GM21367 (cell line): ENCODE measurements around the gene SLC8A2.

Source experiments
- ATAC-seq: cut with Tn5 transposase; IDR thresholded peaks from one replicate; pipeline ENCODE4 v1.9.1; 2021; ENCODE audit not compliant: unreplicated experiment

The SLC8A2 gene

GRCh38 chr19:47503130-47503825, 31.6 kb upstream of the SLC8A2 start:
- no peak for ATAC-seq

DNA sequence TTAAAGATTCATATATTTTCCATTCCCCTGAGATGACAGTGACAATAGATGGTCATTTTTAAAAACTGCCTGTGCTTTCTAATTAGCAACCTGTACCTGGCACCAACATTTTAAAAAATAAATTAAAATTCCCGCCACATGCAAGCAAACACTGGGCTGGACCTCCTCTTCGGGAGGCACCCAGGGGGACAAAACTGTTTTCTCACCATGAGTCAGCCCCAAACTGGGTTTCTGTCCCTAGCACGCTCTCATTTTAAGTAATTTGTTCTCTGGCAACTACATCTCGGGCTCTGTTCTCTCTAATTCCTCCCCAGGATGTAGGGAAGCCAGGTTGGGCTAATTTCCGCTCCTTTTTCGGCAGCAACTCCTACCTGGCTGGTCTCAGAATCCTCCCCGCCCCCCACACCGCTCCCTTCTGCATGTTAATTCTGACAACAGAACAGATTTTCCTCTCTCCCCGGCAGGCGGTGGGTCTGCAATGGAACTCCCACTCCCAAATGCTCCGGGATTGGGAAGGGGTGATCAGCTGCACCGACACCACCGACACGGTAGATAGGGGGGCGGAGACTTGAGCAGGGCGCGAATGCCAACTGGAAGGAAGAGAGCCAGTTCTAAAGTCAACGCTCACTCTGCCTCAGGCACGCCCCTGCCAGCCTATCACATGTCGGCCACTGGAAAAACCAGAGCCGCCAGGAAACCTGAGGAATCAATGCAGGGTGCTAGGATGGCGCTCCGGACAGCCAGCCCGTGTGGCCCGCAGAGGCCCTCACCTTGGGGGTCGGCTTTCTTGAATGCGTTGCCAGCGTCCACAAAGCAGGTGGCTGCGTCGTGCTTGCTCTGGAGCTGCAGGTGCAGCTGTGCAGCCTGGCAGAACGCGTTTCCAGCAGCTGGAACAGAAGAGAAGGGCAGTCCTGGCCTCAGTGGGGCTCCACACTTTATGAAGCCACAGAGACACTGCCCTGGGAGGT, 28.5 kb upstream of the SLC8A2 start:
- ATAC-seq = no peak

GRCh38 chr19:47499371-47499770, 27.7 kb upstream of the SLC8A2 start:
- ATAC-seq = no peak

GRCh38 chr19:47498561-47498960, 26.9 kb upstream of the SLC8A2 start:
- no peak for ATAC-seq

DNA sequence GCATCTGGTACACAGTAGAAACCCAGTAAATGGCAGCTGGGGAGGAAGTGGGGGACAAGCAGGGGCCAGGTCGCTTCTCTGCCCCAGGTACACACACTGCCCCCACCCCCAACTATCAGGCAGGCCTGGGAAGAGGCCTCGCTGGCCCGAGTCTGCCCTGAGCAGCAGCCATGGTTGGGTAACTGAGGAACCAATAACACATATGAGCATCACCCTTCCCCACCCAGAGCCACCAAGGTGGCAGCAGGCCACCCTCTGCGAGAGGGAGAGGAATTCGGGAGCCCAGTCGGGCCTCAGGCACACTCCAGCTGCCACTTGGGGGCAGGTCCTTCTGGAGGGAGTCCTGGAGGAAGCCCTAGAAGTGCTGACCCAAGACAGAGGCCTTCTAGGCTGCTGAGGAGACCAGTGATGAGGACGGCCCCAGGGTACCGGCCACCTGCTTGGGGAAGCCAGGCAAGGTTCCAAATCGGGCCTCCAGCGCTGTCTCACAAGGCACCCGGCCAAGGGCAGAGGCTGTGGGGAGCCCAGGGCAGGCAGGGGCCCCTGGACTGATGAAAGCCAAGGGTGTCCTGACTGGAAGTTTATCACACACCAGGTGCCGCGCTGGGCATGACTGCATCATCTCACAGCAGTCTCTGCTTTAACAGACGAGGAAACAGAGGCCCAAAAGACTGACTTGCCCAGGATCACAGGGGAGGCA, 26.3 kb upstream of the SLC8A2 start:
- ATAC-seq = no peak

GRCh38 chr19:47497050-47497766, 25.5 kb upstream of the SLC8A2 start:
- no peak for ATAC-seq

DNA sequence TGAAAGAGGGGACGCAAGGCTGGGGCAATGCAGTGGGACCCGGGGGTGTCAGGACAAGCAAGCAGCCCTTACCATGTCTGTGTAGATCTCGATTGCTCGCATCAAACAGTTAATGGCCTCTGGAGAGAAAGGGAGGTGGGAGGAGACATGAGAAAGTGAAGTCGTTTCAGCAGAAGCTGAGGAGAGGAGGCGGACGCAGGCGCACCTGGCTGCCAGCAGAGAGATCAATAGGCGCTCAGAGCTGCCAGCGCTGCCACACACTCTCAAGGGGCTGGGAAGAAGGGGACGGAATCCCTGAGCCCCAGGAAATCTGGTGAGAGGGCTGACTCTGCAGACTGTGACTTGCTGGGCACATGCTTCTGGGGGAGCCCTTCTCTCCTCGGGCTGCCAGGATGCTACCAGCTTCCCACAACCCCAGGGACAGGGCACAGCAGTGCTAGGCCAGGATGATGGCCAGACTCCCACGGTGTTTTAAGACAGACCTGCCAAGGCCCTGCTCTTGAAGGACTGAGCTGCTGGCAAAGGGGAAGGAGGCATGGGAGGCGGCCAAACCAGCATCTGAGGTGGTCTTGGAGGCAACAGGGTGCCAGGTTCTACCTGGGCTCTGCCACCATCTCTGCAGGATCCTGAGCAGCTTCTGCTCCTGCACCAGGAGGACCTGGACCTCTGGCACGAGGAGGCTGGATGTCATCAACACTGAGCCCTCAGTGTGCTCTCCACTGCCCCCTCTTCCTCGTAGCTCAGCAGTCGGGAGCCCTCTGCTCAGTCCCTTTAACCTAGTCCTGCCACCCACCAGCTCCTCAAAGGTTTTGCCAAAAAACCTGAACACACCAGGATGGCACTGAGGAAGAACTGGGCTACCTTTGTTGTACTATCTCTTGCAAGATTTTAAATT, 24.0 kb upstream of the SLC8A2 start:
- no peak for ATAC-seq

- ATAC-seq = no peak
Measured at GRCh38 chr19:47494729-47495128, 23.0 kb upstream of the SLC8A2 start.

DNA sequence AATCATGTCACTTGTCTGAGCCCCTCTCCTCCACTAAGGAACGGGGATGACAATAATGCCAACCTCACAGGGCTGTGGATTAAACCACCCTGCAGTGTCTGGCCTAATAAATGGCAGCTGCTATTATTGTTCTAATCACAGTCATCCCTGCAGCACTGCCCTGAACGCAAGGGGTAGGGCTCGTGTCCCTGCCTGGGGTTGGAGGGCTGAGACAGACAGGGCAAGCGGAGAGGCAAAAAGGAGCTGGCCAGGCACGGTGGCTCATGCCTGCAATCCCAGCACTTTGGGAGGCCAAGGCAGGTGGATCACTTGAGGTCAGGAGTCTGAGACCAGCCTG, 22.5 kb upstream of the SLC8A2 start:
- ATAC-seq = no peak

DNA sequence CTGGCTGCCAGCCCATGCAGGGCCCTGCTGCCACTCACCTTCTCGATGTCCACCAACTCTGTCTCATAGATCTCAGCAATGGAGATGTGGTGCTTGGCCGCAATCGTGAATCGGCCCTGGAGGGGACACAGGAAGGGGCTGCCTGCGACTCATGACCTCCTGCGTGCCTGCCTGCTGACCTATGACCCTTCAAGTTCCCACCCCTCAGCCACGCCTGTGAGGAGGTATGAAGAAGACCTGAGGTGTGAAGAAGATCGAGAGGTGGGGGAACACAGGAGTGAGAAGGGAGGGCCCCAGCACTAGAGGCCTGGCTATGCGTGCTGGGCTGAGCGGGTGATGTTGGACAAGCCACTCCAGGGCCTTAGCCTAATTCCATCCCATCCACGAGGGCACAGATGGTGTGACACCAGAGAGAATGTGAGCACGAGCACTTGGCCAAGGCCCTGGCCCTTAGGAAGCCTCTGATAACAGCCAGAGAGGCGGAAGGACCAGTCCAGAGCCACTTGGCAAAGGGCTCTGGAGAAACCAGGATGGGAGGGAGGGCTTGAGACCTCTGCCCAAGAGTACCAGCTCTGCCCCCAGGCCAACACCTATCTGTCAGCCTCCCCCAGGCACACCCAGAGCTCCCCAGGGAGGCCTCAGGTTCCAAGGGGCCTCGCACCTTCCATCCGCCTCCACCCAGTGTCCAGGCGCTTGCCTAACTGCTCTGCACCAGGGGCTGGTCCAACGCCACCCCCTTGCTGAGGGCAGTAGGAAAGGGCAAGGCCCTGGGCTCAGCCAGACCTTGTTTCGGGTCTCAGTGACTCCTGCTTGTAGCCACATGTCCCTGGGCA, 21.9 kb upstream of the SLC8A2 start:
- no peak for ATAC-seq

GRCh38 chr19:47492571-47493377, 21.1 kb upstream of the SLC8A2 start:
- no peak for ATAC-seq

GRCh38 chr19:47492137-47492533, 20.4 kb upstream of the SLC8A2 start:
- ATAC-seq = no peak

- no peak for ATAC-seq
Measured at GRCh38 chr19:47491358-47492136, 19.9 kb upstream of the SLC8A2 start.

DNA sequence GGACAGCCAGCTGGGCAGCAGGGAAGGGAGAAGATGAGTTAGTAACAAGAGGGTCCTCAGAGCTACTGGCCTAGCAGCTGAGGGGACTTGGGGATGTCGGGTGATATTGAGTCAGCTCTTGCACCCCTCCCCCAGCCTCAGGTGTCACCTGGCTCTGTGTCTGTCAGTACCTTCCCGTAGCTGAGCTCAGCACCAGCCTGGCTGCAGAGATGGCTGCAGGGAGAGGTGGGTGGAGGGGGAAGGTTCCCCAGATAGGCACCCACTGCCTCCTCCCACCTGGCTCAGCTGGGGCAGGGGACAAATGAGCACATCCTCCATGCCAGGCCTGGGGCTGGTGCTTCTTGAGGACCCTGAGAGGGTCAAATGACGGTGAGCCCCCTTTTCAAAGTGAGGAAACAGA, 19.2 kb upstream of the SLC8A2 start:
- ATAC-seq = no peak

DNA sequence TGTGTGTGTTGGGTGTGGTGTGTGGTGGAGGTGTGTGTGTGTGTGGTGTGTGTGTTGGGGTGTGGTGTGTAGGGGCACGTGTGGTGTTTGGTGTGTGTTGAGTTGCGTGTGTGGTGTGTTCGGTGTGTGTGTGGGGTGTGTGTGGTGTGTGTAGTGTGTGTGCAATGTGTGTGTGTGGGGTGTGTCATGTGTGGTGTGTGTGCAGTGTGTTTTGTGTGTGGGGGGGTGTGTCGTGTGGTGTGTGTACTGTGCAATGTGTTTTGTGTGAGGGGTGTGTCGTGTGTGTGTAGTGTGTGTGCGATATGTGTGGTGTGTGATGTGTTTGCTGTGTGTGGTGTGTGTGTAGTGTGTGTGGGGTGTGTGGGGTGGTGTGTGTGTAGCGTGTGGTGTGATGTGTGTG, 18.3 kb upstream of the SLC8A2 start:
- no peak for ATAC-seq

DNA sequence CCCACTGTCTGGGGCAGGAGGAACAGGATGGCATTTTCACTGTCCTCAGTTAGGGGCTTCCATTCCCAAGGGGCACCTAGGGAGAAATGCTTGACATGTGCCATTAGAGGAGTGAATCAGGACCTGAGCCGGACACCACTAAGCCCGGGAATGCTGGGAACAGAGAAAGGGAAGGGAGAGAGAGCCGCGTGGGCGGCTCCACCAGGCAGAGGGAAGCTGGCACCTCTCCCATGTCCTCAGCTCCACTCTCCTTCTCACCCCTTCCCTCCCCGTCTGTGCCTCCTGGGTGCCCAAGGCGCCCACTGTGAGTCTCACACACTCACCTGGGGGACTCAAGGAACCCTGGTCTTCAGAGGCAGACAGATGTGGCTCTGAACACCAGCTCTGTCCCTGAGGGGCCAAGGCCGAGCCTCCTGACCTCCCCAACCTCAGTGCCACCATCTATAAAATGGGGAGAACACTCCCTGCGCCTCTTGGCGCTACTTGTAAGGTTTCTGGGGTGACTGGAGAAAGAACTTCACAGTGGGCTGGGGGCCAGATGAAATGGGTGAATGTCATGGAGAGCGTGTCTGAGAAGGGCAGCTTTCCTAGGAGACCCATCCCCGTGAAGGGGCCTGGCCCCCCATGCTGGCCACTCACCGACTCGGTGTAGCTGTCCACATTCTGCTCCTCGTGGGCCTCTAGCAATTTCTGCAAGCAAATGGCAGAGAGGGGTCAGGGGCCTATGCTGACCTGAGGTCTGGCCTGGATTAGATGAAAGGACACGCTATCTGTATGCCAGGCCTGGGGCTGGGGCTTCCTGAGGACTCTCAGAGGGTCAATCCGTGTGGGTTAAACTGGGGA, 17.6 kb upstream of the SLC8A2 start:
- ATAC-seq = no peak
